Calu3 (cell line): ENCODE measurements around the gene TADA2A. TPM values are rescaled to one million over a fixed set of nuclear protein-coding genes. Genes with fewer than 3 reads are reported as not detected.

Source experiments
- BruUV-seq: library from RNA; stranded (reverse); fragments of 400-500 nt; replicated peaks from 2 replicates; lab custom pipeline; 2021; lab: Mats Ljungman, UMichigan
- CTCF ChIA-PET: fragments of 300-600 bp; sonication (Branson Sonifier 250); formaldehyde crosslinking; loops from one replicate; lab custom pipeline; 2022; ENCODE audit warnings: antibody characterized with exemption; lab: Charles Lee
- DNase-seq: peaks from one replicate; pipeline ENCODE4 v3.0.0; 2022
- H3K27ac Mint-ChIP-seq: one replicate; pipeline ENCODE4 v1.8.0; 2022; ENCODE audit warnings: mixed read lengths; ENCODE audit not compliant: unreplicated experiment
- H3K27me3 Mint-ChIP-seq: one replicate; pipeline ENCODE4 v1.8.0; 2022; ENCODE audit warnings: mixed read lengths; ENCODE audit not compliant: unreplicated experiment
- H3K36me3 Mint-ChIP-seq: one replicate; pipeline ENCODE4 v1.8.0; 2022; ENCODE audit warnings: mild to moderate bottlenecking, moderate library complexity, mixed read lengths; ENCODE audit not compliant: insufficient read depth, unreplicated experiment
- H3K4me1 Mint-ChIP-seq: one replicate; pipeline ENCODE4 v1.8.0; 2022; ENCODE audit warnings: mild to moderate bottlenecking, low read depth, mixed read lengths; ENCODE audit not compliant: unreplicated experiment
- H3K4me3 Mint-ChIP-seq: one replicate; pipeline ENCODE4 v1.8.0; 2022; ENCODE audit warnings: mild to moderate bottlenecking, low read depth, moderate library complexity, mixed read lengths; ENCODE audit not compliant: unreplicated experiment
- H3K9me3 Mint-ChIP-seq: one replicate; pipeline ENCODE4 v1.8.0; 2022; ENCODE audit warnings: low read depth, mixed read lengths; ENCODE audit not compliant: unreplicated experiment
- intact Hi-C: fragments of 100-400 bp; cut with micrococcal nuclease; formaldehyde crosslinking; loops from one replicate; pipeline ENCODE4 v1.10.0; 2022; ENCODE audit not compliant: unreplicated experiment
- total RNA-seq: library from RNA; stranded (reverse); gene quantifications from 2 replicates; pipeline ENCODE4 v1.2.3, GENCODE V29; 2022
- TF ChIP-seq, protein P1 (sequence below): fragments of 200-600 bp; IDR thresholded peaks from one replicate; pipeline ENCODE4 v1.8.0; 2022; ENCODE audit warnings: antibody characterized with exemption; ENCODE audit not compliant: unreplicated experiment

TADA2A gene
- total RNA-seq, 1 experiment from 2014 or later: 102 TPM

DNA sequence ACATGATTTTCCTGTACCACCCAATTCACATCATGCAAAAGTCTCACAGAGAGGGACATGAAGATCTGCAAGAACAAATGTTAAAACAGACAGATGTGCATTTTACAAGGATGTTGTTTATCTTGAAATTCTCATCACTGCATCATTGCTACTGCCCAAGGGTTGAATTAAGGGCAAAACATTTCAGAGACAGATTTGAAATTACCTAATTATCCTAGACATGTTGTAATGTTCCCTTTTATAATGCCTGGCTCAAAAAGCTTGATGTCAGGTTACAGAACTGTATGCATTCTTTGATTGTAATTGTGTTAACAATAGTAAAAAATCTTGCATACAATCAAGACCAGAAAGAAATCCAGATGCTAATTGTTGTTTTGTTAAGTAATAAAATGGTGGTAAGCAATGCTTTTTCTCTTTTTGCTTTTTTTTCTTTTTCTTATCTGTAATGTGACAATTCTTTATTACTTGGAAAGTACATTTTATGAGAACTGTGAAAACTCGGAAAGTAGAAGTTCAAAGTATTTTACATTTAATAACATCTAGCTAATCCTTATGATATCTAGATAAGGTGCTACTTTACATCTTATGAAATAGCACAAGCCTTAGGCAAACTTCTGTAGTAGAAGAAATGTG, 79.4 kb downstream of the TADA2A start:
- CTCF ChIA-PET: interaction anchor here (0.7 to 2.0 kb wide), 3 partner anchors 9 to 971 kb away, joined by 4 to 7 read pairs (median 5); no protein-coding TSS in a partner anchor
- Mint-ChIP-seq H3K9me3 (no peaks in the 10 kb centered on the region), H3K36me3 (peaks cover 32% of the 10 kb centered on the region), H3K27me3 (no peaks in the 10 kb centered on the region), H3K4me3 (no peak overlapping the region), H3K4me1 (peaks cover 32% of the 10 kb centered on the region), H3K27ac (no peak overlapping the region)
- TF ChIP-seq, protein P1, sequence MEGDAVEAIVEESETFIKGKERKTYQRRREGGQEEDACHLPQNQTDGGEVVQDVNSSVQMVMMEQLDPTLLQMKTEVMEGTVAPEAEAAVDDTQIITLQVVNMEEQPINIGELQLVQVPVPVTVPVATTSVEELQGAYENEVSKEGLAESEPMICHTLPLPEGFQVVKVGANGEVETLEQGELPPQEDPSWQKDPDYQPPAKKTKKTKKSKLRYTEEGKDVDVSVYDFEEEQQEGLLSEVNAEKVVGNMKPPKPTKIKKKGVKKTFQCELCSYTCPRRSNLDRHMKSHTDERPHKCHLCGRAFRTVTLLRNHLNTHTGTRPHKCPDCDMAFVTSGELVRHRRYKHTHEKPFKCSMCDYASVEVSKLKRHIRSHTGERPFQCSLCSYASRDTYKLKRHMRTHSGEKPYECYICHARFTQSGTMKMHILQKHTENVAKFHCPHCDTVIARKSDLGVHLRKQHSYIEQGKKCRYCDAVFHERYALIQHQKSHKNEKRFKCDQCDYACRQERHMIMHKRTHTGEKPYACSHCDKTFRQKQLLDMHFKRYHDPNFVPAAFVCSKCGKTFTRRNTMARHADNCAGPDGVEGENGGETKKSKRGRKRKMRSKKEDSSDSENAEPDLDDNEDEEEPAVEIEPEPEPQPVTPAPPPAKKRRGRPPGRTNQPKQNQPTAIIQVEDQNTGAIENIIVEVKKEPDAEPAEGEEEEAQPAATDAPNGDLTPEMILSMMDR: no peak
- no TSS peak for BruUV-seq
- intact Hi-C loops: no loop called here
- DNase-seq: no peak

DNA sequence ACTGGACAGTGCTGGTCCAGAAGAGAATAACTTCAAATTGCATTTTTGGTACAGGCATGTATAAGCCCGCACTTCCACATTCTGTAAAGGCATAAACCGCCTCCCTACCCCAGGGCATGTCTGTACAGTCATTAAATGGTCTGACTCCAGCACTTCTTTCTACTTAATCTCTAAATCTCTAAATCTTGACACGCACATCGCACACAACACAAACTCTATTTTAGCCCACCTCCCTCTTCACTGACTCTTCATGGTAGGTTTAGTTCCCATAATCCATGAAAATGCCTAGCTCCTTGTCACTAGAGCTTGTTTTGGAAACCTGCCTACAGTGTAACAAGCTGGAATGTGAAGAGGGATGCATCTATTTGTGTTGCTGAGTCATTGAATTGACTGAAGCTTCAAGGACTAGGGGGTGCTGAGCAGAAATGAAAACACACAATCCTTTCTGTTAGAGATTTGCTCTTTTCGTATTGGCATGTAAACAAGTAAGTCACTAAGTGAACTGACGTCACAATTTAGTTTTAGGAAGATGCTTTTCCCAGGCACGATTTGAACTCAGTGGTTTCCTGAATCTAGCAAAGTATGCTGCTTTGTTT, 81.4 kb downstream of the TADA2A start:
- CTCF ChIA-PET: interaction anchor here (0.5 to 1.5 kb wide), 8 partner anchors 11 to 1683 kb away, joined by 3 to 12 read pairs (median 4); no protein-coding TSS in a partner anchor
- peak overlapping the region; percentile 63 for H3K27ac Mint-ChIP-seq
- intact Hi-C loops: no loop called here
- no TSS peak for BruUV-seq
- H3K36me3 Mint-ChIP-seq: peaks cover 36% of the 10 kb centered on the region
- H3K9me3 Mint-ChIP-seq: no peaks in the 10 kb centered on the region
- peak overlapping the region; percentile 79 for H3K4me3 Mint-ChIP-seq
- H3K4me1 Mint-ChIP-seq: peaks cover 49% of the 10 kb centered on the region
- no peaks in the 10 kb centered on the region for H3K27me3 Mint-ChIP-seq
- DNase-seq: peak; percentile 66
- TF ChIP-seq, protein P1: no peak

- H3K4me3 Mint-ChIP-seq: peak overlapping the region; percentile 79
- TSS peak; percentile 70 for BruUV-seq
- H3K4me1 Mint-ChIP-seq: peaks cover 46% of the 10 kb centered on the region
- intact Hi-C loops: no loop called here
- no peaks in the 10 kb centered on the region for H3K27me3 Mint-ChIP-seq
- no peaks in the 10 kb centered on the region for H3K9me3 Mint-ChIP-seq
- H3K27ac Mint-ChIP-seq: peak overlapping the region; percentile 63
- DNase-seq: peak; percentile 99
- TF ChIP-seq, protein P1: no peak
- CTCF ChIA-PET: interaction anchor here (0.5 to 1.5 kb wide), 8 partner anchors 11 to 1682 kb away, joined by 3 to 12 read pairs (median 4); no protein-coding TSS in a partner anchor
- peaks cover 36% of the 10 kb centered on the region for H3K36me3 Mint-ChIP-seq
Observed at GRCh38 chr17:37488607-37489196, 82.0 kb downstream of the TADA2A start.

- no TSS peak for BruUV-seq
- CTCF ChIA-PET: interaction anchor here (0.5 to 1.5 kb wide), 4 partner anchors 9 to 116 kb away, joined by 5 to 6 read pairs (median 6); no protein-coding TSS in a partner anchor
- intact Hi-C loops: loop anchor here (5.0 kb wide), 1 partner anchor 82 kb away; the partner anchor contains the start of genes ACACA and TADA2A
- no peaks in the 10 kb centered on the region for H3K27me3 Mint-ChIP-seq
- peak; percentile 99 for DNase-seq
- H3K36me3 Mint-ChIP-seq: peaks cover 36% of the 10 kb centered on the region
- H3K4me1 Mint-ChIP-seq: peaks cover 50% of the 10 kb centered on the region
- H3K27ac Mint-ChIP-seq: peak within 1 kb of the TSS; percentile 72
- H3K9me3 Mint-ChIP-seq: no peaks in the 10 kb centered on the region
- TF ChIP-seq, protein P1: no peak
- H3K4me3 Mint-ChIP-seq: peak within 1 kb of the TSS; percentile 79
Observed at GRCh38 chr17:37489197-37490001, 82.7 kb downstream of the TADA2A start, which contains the start of gene DUSP14. Gene DUSP14, plus strand, starts transcription at chr17:37489891. Its CDS starts 22,382 bp downstream, at chr17:37512273.
